ENCODE results near the gene LIMS2. TPM values are rescaled to one million over a fixed set of nuclear protein-coding genes. Genes with fewer than 3 reads are reported as not detected.

Gene LIMS2
- total and polyA plus RNA-seq, 7 donors: 9.3 to 31.8 (median 16.4) TPM

- Histone ChIP-seq H3K27me3 (ENCODE audit: insufficient read depth in 3 of 3, low read length in 2 of 3) (no peaks in the 10 kb centered on the region), H3K4me3 (no peak overlapping the region), H3K27ac (no peak overlapping the region), H3K4me1 (no peaks in the 10 kb centered on the region), H3K9me3 (no peaks in the 10 kb centered on the region), H3K36me3 (ENCODE audit: insufficient read depth in 1 of 2, low read depth in 1 of 2) (peaks cover 12 to 60% of the 10 kb centered on the region in 2 donors)
- intact Hi-C loops (cut with DNase I): no loop called here
- ATAC-seq (no peak), DNase-seq (no peak)
- 88 to 96% (median 89%) methylated on average over 2 of the region's 2 CpGs for WGBS, 3 donors
- TF ChIP-seq CTCF (IDR thresholded peaks at IDR 0.05): no peak
Measured at GRCh38 chr2:127712999-127713398, 37.7 kb upstream of the LIMS2 start.

GRCh38 chr2:127709336-127709735 lies 34.0 kb upstream of the LIMS2 start:
- DNase-seq: no peak
- WGBS, 3 donors: 91 to 93% (median 93%) methylated on average over 13 of the region's 13 CpGs
- no peak for TF ChIP-seq CTCF (IDR thresholded peaks at IDR 0.05)
- Histone ChIP-seq H3K27ac (no peak overlapping the region), H3K36me3 (ENCODE audit: insufficient read depth in 1 of 2, low read depth in 1 of 2) (peaks cover 6 to 64% of the 10 kb centered on the region in 2 donors), H3K27me3 (ENCODE audit: insufficient read depth in 3 of 3, low read length in 2 of 3) (no peaks in the 10 kb centered on the region), H3K4me1 (peaks cover 8% of the 10 kb centered on the region), H3K9me3 (no peaks in the 10 kb centered on the region), H3K4me3 (no peak overlapping the region)
- no peak for ATAC-seq
- intact Hi-C loops (cut with DNase I): no loop called here

GRCh38 chr2:127707890-127708648 lies 32.7 kb upstream of the LIMS2 start:
- DNase-seq (no peak), ATAC-seq (peak in 1 of 4 donors; percentile 32)
- Histone ChIP-seq H3K4me3 (no peak overlapping the region), H3K27ac (no peak overlapping the region), H3K27me3 (ENCODE audit: insufficient read depth in 3 of 3, low read length in 2 of 3) (no peaks in the 10 kb centered on the region), H3K36me3 (ENCODE audit: insufficient read depth in 1 of 2, low read depth in 1 of 2) (peaks cover 6 to 58% of the 10 kb centered on the region in 2 donors), H3K4me1 (peaks cover 19% of the 10 kb centered on the region), H3K9me3 (no peaks in the 10 kb centered on the region)
- intact Hi-C loops (cut with DNase I): no loop called here
- no peak for TF ChIP-seq CTCF (IDR thresholded peaks at IDR 0.05)
- 72 to 80% (median 78%) methylated on average over 9 of the region's 9 CpGs for WGBS, 3 donors

- intact Hi-C loops (cut with DNase I): no loop called here
- Histone ChIP-seq H3K27me3 (ENCODE audit: insufficient read depth in 3 of 3, low read length in 2 of 3) (no peaks in the 10 kb centered on the region), H3K36me3 (ENCODE audit: insufficient read depth in 1 of 2, low read depth in 1 of 2) (peaks cover 6 to 58% of the 10 kb centered on the region in 2 donors), H3K27ac (no peak overlapping the region), H3K4me1 (peaks cover 29% of the 10 kb centered on the region), H3K4me3 (no peak overlapping the region), H3K9me3 (no peaks in the 10 kb centered on the region)
- ATAC-seq (no peak), DNase-seq (no peak)
- TF ChIP-seq CTCF (IDR thresholded peaks at IDR 0.05): no peak
- 86 to 90% (median 89%) methylated on average over 14 of the region's 14 CpGs for WGBS, 3 donors
Measured at GRCh38 chr2:127706215-127706990, 31.1 kb upstream of the LIMS2 start.
